HCT116 (cell line): Measurements from ENCODE around the gene NCKAP5. TPM values are rescaled to one million over a fixed set of nuclear protein-coding genes. Genes with fewer than 3 reads are reported as not detected.

Experiments used
- ATAC-seq: fragments of 200-7000 bp; cut with Tn5 transposase; 2 replicates; pipeline ENCODE4 v1.9.1; 2020; ENCODE audit warnings: mild to moderate bottlenecking, moderate library complexity
- BruUV-seq: library from RNA; stranded (reverse); fragments of 400-500 nt; replicated peaks from 2 replicates; lab custom pipeline; 2021; lab: Mats Ljungman, UMichigan
- CTCF ChIA-PET: fragments of 300-600 bp; sonication (Branson Sonifier 250); formaldehyde crosslinking; loops from one replicate; lab custom pipeline; 2021; ENCODE audit warnings: antibody characterized with exemption; lab: Charles Lee
- POLR2A ChIA-PET: fragments of 300-600, 350-600 bp; sonication (Branson Sonifier 250); formaldehyde crosslinking; loops from one replicate; lab custom pipeline; 2021; ENCODE audit warnings: antibody characterized with exemption; lab: Charles Lee
- RAD21 ChIA-PET, 2 experiments: fragments of 300-600 bp; sonication (Branson Sonifier 250); formaldehyde crosslinking; loops; one replicate each; lab custom pipeline; 2023; ENCODE audit warnings: low total read pairs in 2 of 2; ENCODE audit not compliant: uncharacterized antibody in 2 of 2, unreplicated experiment in 2 of 2, low non-redundant PET in 1 of 2; lab: Charles Lee
- DNase-seq: peaks from one replicate; pipeline ENCODE4 v3.0.0-alpha.2; 2010; ENCODE audit warnings: low read depth, low spot score
- H2AFZ ChIP-seq: fragments of 200-600 bp; shearing (Covaris generic), sonication (generic); 2 replicates; pipeline ENCODE4 v1.6.1; 2017; ENCODE audit warnings: low read depth, mixed run types, mixed read lengths, antibody characterized with exemption, low read length; ENCODE audit not compliant: poor library complexity, severe bottlenecking
- H3K27ac ChIP-seq: 2 replicates; pipeline ENCODE4 v1.5.1; 2012; ENCODE audit warnings: low read depth, low read length
- H3K27me3 ChIP-seq: fragments of 200-600 bp; sonication (generic); 2 replicates; pipeline ENCODE4 v1.6.1; 2016; ENCODE audit warnings: mixed run types, low read length, mixed read lengths; ENCODE audit not compliant: insufficient read depth
- H3K36me3 ChIP-seq, 2 experiments: fragments of 200-500 bp in 1 of 2; fragments of 200-600 bp in 1 of 2; sonication (Bioruptor generic) in 1 of 2; sonication (generic) in 1 of 2; 2 replicates each; pipeline versions ENCODE4 v1.5.1 to v1.6.1; 2014 to 2016; ENCODE audit warnings: low read length in 2 of 2, inconsistent platforms in 1 of 2, mixed read lengths in 1 of 2, mixed run types in 1 of 2; ENCODE audit not compliant: insufficient read depth in 2 of 2, control insufficient read depth in 1 of 2
- H3K4me1 ChIP-seq, 2 experiments: fragments of 200-600 bp in 1 of 2; sonication (generic) in 1 of 2; 2 replicates each; pipeline versions ENCODE4 v1.5.1 to v1.6.1; 2012 to 2017; ENCODE audit warnings: low read length in 2 of 2, inconsistent platforms in 1 of 2, mild to moderate bottlenecking in 1 of 2, mixed read lengths in 1 of 2, mixed run types in 1 of 2, moderate library complexity in 1 of 2; ENCODE audit not compliant: insufficient read depth in 2 of 2, control insufficient read depth in 1 of 2
- H3K4me2 ChIP-seq: fragments of 200-600 bp; sonication (generic); 2 replicates; pipeline ENCODE4 v1.6.1; 2017; ENCODE audit warnings: mixed run types, low read length, mixed read lengths
- H3K4me3 ChIP-seq, 2 experiments: fragments of 200-600 bp in 1 of 2; sonication (generic) in 1 of 2; replicated peaks in 1 of 2; 2 replicates each; pipeline ENCODE4 v1.5.1; 2011 to 2016; ENCODE audit warnings: low read length in 2 of 2, control low read depth in 1 of 2, low read depth in 1 of 2, mild to moderate bottlenecking in 1 of 2, mixed read lengths in 1 of 2, mixed run types in 1 of 2
- H3K79me2 ChIP-seq: fragments of 200-600 bp; sonication (generic); 2 replicates; pipeline ENCODE4 v1.6.1; 2017; ENCODE audit warnings: mild to moderate bottlenecking, mixed run types, low read length, moderate library complexity, mixed read lengths; ENCODE audit not compliant: insufficient read depth
- H3K9ac ChIP-seq: fragments of 200-600 bp; sonication (generic); 2 replicates; pipeline ENCODE4 v1.6.1; 2016; ENCODE audit warnings: low read length, mixed read lengths
- H3K9me2 ChIP-seq: fragments of 200-600 bp; sonication (generic), shearing (Covaris generic); 2 replicates; pipeline ENCODE4 v1.6.1; 2017; ENCODE audit warnings: mixed run types, mild to moderate bottlenecking, moderate library complexity; ENCODE audit not compliant: insufficient read depth
- H3K9me3 ChIP-seq, 2 experiments: fragments of 200-500 bp in 1 of 2; fragments of 200-600 bp in 1 of 2; sonication (Bioruptor generic) in 1 of 2; sonication (generic) in 1 of 2; 2 replicates each; pipeline ENCODE4 v1.6.1; 2014 to 2017; ENCODE audit warnings: low read length in 2 of 2, mixed read lengths in 2 of 2, inconsistent platforms in 1 of 2, low read depth in 1 of 2, mild to moderate bottlenecking in 1 of 2, mixed run types in 1 of 2, moderate library complexity in 1 of 2; ENCODE audit not compliant: control insufficient read depth in 1 of 2, insufficient read depth in 1 of 2
- H4K20me1 ChIP-seq: fragments of 200-600 bp; sonication (generic), shearing (Covaris generic); 2 replicates; pipeline ENCODE4 v1.6.1; 2017; ENCODE audit warnings: mixed run types, mild to moderate bottlenecking, moderate library complexity; ENCODE audit not compliant: insufficient read depth
- CBX3 ChIP-seq: IDR thresholded peaks from 2 replicates; pipeline ENCODE4 v1.6.1; 2012; ENCODE audit warnings: low read depth
- EGR1 ChIP-seq: IDR thresholded peaks from 2 replicates; pipeline ENCODE4 v1.6.1; 2012; ENCODE audit warnings: low read depth
- ELF1 ChIP-seq: IDR thresholded peaks from 2 replicates; pipeline ENCODE4 v1.6.1; 2012; ENCODE audit warnings: low read depth, borderline replicate concordance
- EZH2 ChIP-seq: fragments of 200-600 bp; sonication (generic); IDR thresholded peaks from 2 replicates; pipeline ENCODE4 v1.6.1; 2017; ENCODE audit warnings: antibody characterized with exemption, mixed run types
- EZH2phosphoT487 ChIP-seq: fragments of 200-600 bp; IDR thresholded peaks from 2 replicates; pipeline ENCODE4 v1.6.1; 2018; ENCODE audit warnings: antibody characterized with exemption, borderline replicate concordance
- FOSL1 ChIP-seq: IDR thresholded peaks from 2 replicates; pipeline ENCODE4 v1.6.1; 2012; ENCODE audit warnings: low read depth
- JUND ChIP-seq: IDR thresholded peaks from 2 replicates; pipeline ENCODE4 v1.6.1; 2012
- POLR2AphosphoS5 ChIP-seq: IDR thresholded peaks from 2 replicates; pipeline ENCODE4 v1.6.1; 2011; ENCODE audit warnings: mild to moderate bottlenecking, low read depth, low read length, moderate library complexity
- RAD21 ChIP-seq: IDR thresholded peaks from 2 replicates; pipeline ENCODE4 v1.6.1; 2012; ENCODE audit warnings: low read depth, mild to moderate bottlenecking
- SIN3A ChIP-seq: IDR thresholded peaks from 2 replicates; pipeline ENCODE4 v1.6.1; 2012; ENCODE audit warnings: low read depth
- SP1 ChIP-seq: IDR thresholded peaks from 2 replicates; pipeline ENCODE4 v1.6.1; 2012; ENCODE audit warnings: low read depth
- SRF ChIP-seq: IDR thresholded peaks from 2 replicates; pipeline ENCODE4 v1.6.1; 2012; ENCODE audit warnings: low read depth
- TCF7L2 ChIP-seq: IDR thresholded peaks from 2 replicates; pipeline ENCODE4 v1.7.0; 2011; ENCODE audit warnings: borderline replicate concordance, inconsistent platforms; ENCODE audit not compliant: insufficient read depth, insufficient read length; ENCODE audit errors: extremely low read depth
- YY1 ChIP-seq: IDR thresholded peaks from 2 replicates; pipeline ENCODE4 v1.6.1; 2011; ENCODE audit warnings: low read length, low read depth, moderate library complexity, mild to moderate bottlenecking; ENCODE audit not compliant: insufficient replicate concordance; ENCODE audit errors: extremely low read depth
- ZFX ChIP-seq: fragments of 450-650 bp; IDR thresholded peaks from 2 replicates; pipeline ENCODE4 v1.6.1; 2017
- intact Hi-C: fragments of 100-400 bp; cut with micrococcal nuclease; formaldehyde crosslinking; loops from 2 replicates; pipeline ENCODE4 v1.10.0; 2022
- total RNA-seq: library from RNA; stranded (reverse); gene quantifications from one replicate; pipeline ENCODE4 v1.2.1, GENCODE V29; 2021; ENCODE audit not compliant: unreplicated experiment
- TF ChIP-seq, protein P1 (sequence below): IDR thresholded peaks from 2 replicates; pipeline ENCODE4 v1.6.1; 2012
- TF ChIP-seq, protein P2 (sequence below), 3 experiments: fragments of 200-600 bp in 1 of 3; sonication (generic) in 1 of 3; IDR thresholded peaks in 2 of 3; conservative IDR thresholded peaks in 1 of 3; 2 replicates each; pipeline ENCODE4 v1.5.1; 2012 to 2017; ENCODE audit warnings: low read depth in 2 of 3, low read length in 2 of 3, antibody characterized with exemption in 1 of 3, borderline replicate concordance in 1 of 3, control low read depth in 1 of 3, mild to moderate bottlenecking in 1 of 3, mixed read lengths in 1 of 3, mixed run types in 1 of 3, moderate library complexity in 1 of 3; ENCODE audit not compliant: insufficient read depth in 1 of 3
- TF ChIP-seq, protein P3 (sequence below): IDR thresholded peaks from 2 replicates; pipeline ENCODE4 v1.6.1; 2011; ENCODE audit warnings: mild to moderate bottlenecking, low read length, moderate library complexity; ENCODE audit not compliant: insufficient replicate concordance; ENCODE audit errors: extremely low read depth
- TF ChIP-seq, protein P4 (sequence below): IDR thresholded peaks from 2 replicates; pipeline ENCODE4 v1.6.1; 2012; ENCODE audit warnings: low read depth
- TF ChIP-seq, protein P5 (sequence below): IDR thresholded peaks from 2 replicates; pipeline ENCODE4 v1.6.1; 2012

Gene NCKAP5
- total RNA-seq, 1 experiment from 2014 or later: 0.30 TPM

DNA sequence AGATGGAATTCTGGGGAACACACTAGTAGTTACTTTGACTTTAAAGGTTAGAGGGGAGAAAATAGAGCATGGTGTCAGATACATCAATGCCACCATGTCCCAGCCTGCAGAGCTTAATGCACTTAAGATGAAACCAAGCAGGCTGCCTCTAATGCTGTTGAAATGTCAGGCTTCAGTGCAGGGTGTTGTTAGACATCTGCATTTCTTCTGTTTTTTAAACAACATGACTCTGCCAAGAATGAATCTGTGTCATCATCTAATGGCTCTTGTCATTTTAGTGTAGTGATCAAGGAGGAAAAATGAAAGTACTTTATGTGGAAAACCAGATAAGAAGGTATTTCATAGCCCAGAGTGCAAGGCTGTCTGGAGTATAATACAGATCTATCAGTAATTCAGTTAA lies 928.1 kb downstream of the NCKAP5 start:
- H3K4me2 ChIP-seq: no peak overlapping the region
- H3K36me3 ChIP-seq: no peaks in the 10 kb centered on the region
- H3K9ac ChIP-seq: no peak overlapping the region
- H3K4me1 ChIP-seq: no peaks in the 10 kb centered on the region
- H3K4me3 ChIP-seq: no peak overlapping the region
- H3K79me2 ChIP-seq: no peaks in the 10 kb centered on the region
- H3K9me3 ChIP-seq: no peaks in the 10 kb centered on the region
- ATAC-seq: no peak
- ChIA-PET RAD21 (no interaction called here), CTCF (no interaction called here), POLR2A (no interaction called here)
- H3K9me2 ChIP-seq: no peaks in the 10 kb centered on the region
- H3K27me3 ChIP-seq: peaks cover 4% of the 10 kb centered on the region; the same call in 1 of the 2 replicates
- H3K27ac ChIP-seq: no peak overlapping the region
- intact Hi-C loops: no loop called here
- BruUV-seq: no TSS peak
- DNase-seq: no peak
- no peaks in the 10 kb centered on the region for H4K20me1 ChIP-seq
- H2AFZ ChIP-seq: no peak overlapping the region
- TF ChIP-seq RAD21 (no peak), SRF (no peak), FOSL1 (no peak), TCF7L2 (no peak), JUND (no peak), EZH2phosphoT487 (no peak), EZH2 (no peak), SP1 (no peak), EGR1 (no peak), SIN3A (no peak), POLR2AphosphoS5 (no peak), ELF1 (no peak), ZFX (no peak), CBX3 (no peak), YY1 (no peak)
- TF ChIP-seq, protein P1, sequence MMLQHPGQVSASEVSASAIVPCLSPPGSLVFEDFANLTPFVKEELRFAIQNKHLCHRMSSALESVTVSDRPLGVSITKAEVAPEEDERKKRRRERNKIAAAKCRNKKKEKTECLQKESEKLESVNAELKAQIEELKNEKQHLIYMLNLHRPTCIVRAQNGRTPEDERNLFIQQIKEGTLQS: no peak
- TF ChIP-seq, protein P2, sequence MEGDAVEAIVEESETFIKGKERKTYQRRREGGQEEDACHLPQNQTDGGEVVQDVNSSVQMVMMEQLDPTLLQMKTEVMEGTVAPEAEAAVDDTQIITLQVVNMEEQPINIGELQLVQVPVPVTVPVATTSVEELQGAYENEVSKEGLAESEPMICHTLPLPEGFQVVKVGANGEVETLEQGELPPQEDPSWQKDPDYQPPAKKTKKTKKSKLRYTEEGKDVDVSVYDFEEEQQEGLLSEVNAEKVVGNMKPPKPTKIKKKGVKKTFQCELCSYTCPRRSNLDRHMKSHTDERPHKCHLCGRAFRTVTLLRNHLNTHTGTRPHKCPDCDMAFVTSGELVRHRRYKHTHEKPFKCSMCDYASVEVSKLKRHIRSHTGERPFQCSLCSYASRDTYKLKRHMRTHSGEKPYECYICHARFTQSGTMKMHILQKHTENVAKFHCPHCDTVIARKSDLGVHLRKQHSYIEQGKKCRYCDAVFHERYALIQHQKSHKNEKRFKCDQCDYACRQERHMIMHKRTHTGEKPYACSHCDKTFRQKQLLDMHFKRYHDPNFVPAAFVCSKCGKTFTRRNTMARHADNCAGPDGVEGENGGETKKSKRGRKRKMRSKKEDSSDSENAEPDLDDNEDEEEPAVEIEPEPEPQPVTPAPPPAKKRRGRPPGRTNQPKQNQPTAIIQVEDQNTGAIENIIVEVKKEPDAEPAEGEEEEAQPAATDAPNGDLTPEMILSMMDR (IDR thresholded peaks at IDR 0.05 in 2 of 3, conservative IDR thresholded peaks at IDR 0.05 in 1 of 3; ENCODE audit: borderline replicate concordance in 1 of 3, insufficient read depth in 1 of 3, low read depth in 2 of 3, low read length in 2 of 3): no peak
- TF ChIP-seq, protein P3, sequence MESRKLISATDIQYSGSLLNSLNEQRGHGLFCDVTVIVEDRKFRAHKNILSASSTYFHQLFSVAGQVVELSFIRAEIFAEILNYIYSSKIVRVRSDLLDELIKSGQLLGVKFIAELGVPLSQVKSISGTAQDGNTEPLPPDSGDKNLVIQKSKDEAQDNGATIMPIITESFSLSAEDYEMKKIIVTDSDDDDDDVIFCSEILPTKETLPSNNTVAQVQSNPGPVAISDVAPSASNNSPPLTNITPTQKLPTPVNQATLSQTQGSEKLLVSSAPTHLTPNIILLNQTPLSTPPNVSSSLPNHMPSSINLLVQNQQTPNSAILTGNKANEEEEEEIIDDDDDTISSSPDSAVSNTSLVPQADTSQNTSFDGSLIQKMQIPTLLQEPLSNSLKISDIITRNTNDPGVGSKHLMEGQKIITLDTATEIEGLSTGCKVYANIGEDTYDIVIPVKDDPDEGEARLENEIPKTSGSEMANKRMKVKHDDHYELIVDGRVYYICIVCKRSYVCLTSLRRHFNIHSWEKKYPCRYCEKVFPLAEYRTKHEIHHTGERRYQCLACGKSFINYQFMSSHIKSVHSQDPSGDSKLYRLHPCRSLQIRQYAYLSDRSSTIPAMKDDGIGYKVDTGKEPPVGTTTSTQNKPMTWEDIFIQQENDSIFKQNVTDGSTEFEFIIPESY: no peak
- TF ChIP-seq, protein P4, sequence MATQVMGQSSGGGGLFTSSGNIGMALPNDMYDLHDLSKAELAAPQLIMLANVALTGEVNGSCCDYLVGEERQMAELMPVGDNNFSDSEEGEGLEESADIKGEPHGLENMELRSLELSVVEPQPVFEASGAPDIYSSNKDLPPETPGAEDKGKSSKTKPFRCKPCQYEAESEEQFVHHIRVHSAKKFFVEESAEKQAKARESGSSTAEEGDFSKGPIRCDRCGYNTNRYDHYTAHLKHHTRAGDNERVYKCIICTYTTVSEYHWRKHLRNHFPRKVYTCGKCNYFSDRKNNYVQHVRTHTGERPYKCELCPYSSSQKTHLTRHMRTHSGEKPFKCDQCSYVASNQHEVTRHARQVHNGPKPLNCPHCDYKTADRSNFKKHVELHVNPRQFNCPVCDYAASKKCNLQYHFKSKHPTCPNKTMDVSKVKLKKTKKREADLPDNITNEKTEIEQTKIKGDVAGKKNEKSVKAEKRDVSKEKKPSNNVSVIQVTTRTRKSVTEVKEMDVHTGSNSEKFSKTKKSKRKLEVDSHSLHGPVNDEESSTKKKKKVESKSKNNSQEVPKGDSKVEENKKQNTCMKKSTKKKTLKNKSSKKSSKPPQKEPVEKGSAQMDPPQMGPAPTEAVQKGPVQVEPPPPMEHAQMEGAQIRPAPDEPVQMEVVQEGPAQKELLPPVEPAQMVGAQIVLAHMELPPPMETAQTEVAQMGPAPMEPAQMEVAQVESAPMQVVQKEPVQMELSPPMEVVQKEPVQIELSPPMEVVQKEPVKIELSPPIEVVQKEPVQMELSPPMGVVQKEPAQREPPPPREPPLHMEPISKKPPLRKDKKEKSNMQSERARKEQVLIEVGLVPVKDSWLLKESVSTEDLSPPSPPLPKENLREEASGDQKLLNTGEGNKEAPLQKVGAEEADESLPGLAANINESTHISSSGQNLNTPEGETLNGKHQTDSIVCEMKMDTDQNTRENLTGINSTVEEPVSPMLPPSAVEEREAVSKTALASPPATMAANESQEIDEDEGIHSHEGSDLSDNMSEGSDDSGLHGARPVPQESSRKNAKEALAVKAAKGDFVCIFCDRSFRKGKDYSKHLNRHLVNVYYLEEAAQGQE: no peak
- TF ChIP-seq, protein P5, sequence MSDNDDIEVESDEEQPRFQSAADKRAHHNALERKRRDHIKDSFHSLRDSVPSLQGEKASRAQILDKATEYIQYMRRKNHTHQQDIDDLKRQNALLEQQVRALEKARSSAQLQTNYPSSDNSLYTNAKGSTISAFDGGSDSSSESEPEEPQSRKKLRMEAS: no peak
